B cell (primary cell): ENCODE measurements around the gene LAYN. TPM values are rescaled to one million over a fixed set of nuclear protein-coding genes. Genes with fewer than 3 reads are reported as not detected.

Experiments used
- ATAC-seq: fragments of 200-7000 bp; cut with Tn5 transposase; one replicate; pipeline ENCODE4 v1.10.0; 2021; ENCODE audit warnings: low read depth, mild to moderate bottlenecking, moderate number of reproducible peaks, moderate library complexity
- CTCF ChIA-PET: fragments of 350-600 bp; sonication (Branson Sonifier 250); formaldehyde crosslinking; loops from one replicate; lab custom pipeline; 2021; ENCODE audit warnings: antibody characterized with exemption, inconsistent platforms; lab: Charles Lee
- POLR2A ChIA-PET: fragments of 350-600 bp; sonication (Branson Sonifier 250); formaldehyde crosslinking; loops from one replicate; lab custom pipeline; 2021; ENCODE audit warnings: antibody characterized with exemption; lab: Charles Lee
- DNase-seq: peaks from one replicate; pipeline ENCODE4 v3.0.0; 2013
- H2AFZ ChIP-seq: 2 replicates; pipeline ENCODE4 v1.6.1; 2012; ENCODE audit warnings: mild to moderate bottlenecking, low read depth, low read length; ENCODE audit not compliant: insufficient read depth, poor library complexity, severe bottlenecking
- H3K27ac ChIP-seq, 2 donors: 1 replicate in 1 of 2; 2 replicates in 1 of 2; pipeline ENCODE4 v1.5.1; 2012 to 2013; ENCODE audit warnings: low read length in 2 of 2, mild to moderate bottlenecking in 2 of 2, moderate library complexity in 1 of 2
- H3K27me3 ChIP-seq, 4 experiments: fragments of 200-600 bp in 1 of 4; sonication (generic) in 1 of 4; replicated peaks in 1 of 4; 1 replicate in 2 of 4; 2 replicates in 2 of 4; pipeline versions ENCODE4 v1.6.1 to v1.7.0; 2013 to 2016; ENCODE audit warnings: low read length in 3 of 4, mild to moderate bottlenecking in 2 of 4, mixed read lengths in 1 of 4, moderate library complexity in 1 of 4; ENCODE audit not compliant: insufficient read depth in 4 of 4, control insufficient read depth in 3 of 4; ENCODE audit errors: control extremely low read depth in 1 of 4
- H3K36me3 ChIP-seq, 2 experiments: replicated peaks in 1 of 2; 1 replicate in 1 of 2; 2 replicates in 1 of 2; pipeline versions ENCODE4 v1.6.1 to v1.7.1; 2013; ENCODE audit warnings: low read length in 1 of 2; ENCODE audit not compliant: insufficient read depth in 2 of 2, control insufficient read depth in 1 of 2; ENCODE audit errors: control extremely low read depth in 1 of 2, extremely low read depth in 1 of 2
- H3K4me1 ChIP-seq, 2 donors: fragments of 200-600 bp in 1 of 2; sonication (generic) in 1 of 2; 1 replicate in 1 of 2; 2 replicates in 1 of 2; pipeline versions ENCODE4 v1.5.1 to v1.6.1; 2013 to 2017; ENCODE audit warnings: low read length in 2 of 2; ENCODE audit not compliant: control insufficient read depth in 2 of 2, insufficient read depth in 2 of 2
- H3K4me2 ChIP-seq: replicated peaks from 2 replicates; pipeline ENCODE3; 2012; ENCODE audit warnings: mild to moderate bottlenecking, low read depth, low read length; ENCODE audit not compliant: poor library complexity, severe bottlenecking
- H3K4me3 ChIP-seq, 5 experiments: fragments of 200-600 bp in 1 of 5; sonication (generic) in 1 of 5; 1 replicate in 3 of 5; 2 replicates in 2 of 5; pipeline versions ENCODE4 v1.5.1 to v1.7.0; 2011 to 2016; ENCODE audit warnings: low read length in 4 of 5, mild to moderate bottlenecking in 4 of 5, low read depth in 2 of 5, control low read depth in 1 of 5, moderate library complexity in 1 of 5; ENCODE audit not compliant: insufficient read depth in 1 of 5; ENCODE audit errors: control extremely low read depth in 1 of 5, extremely low read depth in 1 of 5
- H3K79me2 ChIP-seq: fragments of 200-600 bp; sonication (generic); one replicate; pipeline ENCODE4 v1.6.0; 2016; ENCODE audit warnings: low read length; ENCODE audit not compliant: control insufficient read depth, insufficient read depth
- H3K9ac ChIP-seq: fragments of 200-600 bp; sonication (generic); 2 replicates; pipeline ENCODE4 v1.6.1; 2017; ENCODE audit warnings: mild to moderate bottlenecking, low read length, moderate library complexity
- H3K9me3 ChIP-seq, 3 donors: one replicate each; pipeline versions ENCODE4 v1.6.1 to v1.7.1; 2013; ENCODE audit warnings: low read length in 2 of 3; ENCODE audit not compliant: control insufficient read depth in 2 of 3, insufficient read depth in 1 of 3; ENCODE audit errors: control extremely low read depth in 1 of 3
- H4K20me1 ChIP-seq: 2 replicates; pipeline ENCODE4 v1.6.0; 2012; ENCODE audit warnings: mild to moderate bottlenecking, low read length; ENCODE audit not compliant: insufficient read depth, control insufficient read depth, poor library complexity, severe bottlenecking
- H3K27ac Mint-ChIP-seq: one replicate; pipeline ENCODE4 v1.8.0; 2021; ENCODE audit warnings: mixed read lengths
- H3K27me3 Mint-ChIP-seq: one replicate; pipeline ENCODE4 v1.8.0; 2021; ENCODE audit warnings: mixed read lengths
- H3K4me1 Mint-ChIP-seq: one replicate; pipeline ENCODE4 v1.8.0; 2021; ENCODE audit warnings: mixed read lengths
- H3K4me3 Mint-ChIP-seq: one replicate; pipeline ENCODE4 v1.8.0; 2021; ENCODE audit warnings: mixed read lengths
- H3K9me3 Mint-ChIP-seq: one replicate; pipeline ENCODE4 v1.8.0; 2022; ENCODE audit warnings: mixed read lengths; ENCODE audit not compliant: insufficient read depth
- CTCF ChIP-seq: fragments of 200-600 bp; IDR thresholded peaks from one replicate; pipeline ENCODE4 v1.8.0; 2022; ENCODE audit warnings: antibody characterized with exemption, mild to moderate bottlenecking
- EZH2 ChIP-seq: IDR thresholded peaks from 2 replicates; pipeline ENCODE4 v1.6.1; 2012; ENCODE audit warnings: borderline replicate concordance, low read depth, mild to moderate bottlenecking, moderate library complexity, low read length; ENCODE audit not compliant: insufficient read depth, poor library complexity, severe bottlenecking
- WGBS: methylation state at CpG from one replicate; pipeline ENCODE4 v1.1.5; 2013; ENCODE audit warnings: missing lambda C conversion rate; ENCODE audit not compliant: insufficient coverage; 5-methylcytosine and 5-hydroxymethylcytosine counted together
- intact Hi-C: fragments of 100-400 bp; cut with micrococcal nuclease; formaldehyde crosslinking; loops from one replicate; pipeline ENCODE4 v1.10.0; 2022
- polyA plus RNA-seq: library from polyadenylated mRNA; depleted of rRNA; stranded (reverse); fragments of >200 nt; gene quantifications from 2 replicates; pipeline ENCODE4 v1.2.3, GENCODE V29; 2012
- total RNA-seq, 2 donors: library from RNA; stranded (reverse); fragments of 120-200 nt in 1 of 2; gene quantifications; 1 replicate in 1 of 2; 2 replicates in 1 of 2; pipeline versions ENCODE4 v1.2.3 to v1.2.4, GENCODE V29; 2013 to 2022

LAYN gene
- total and polyA plus RNA-seq, 2 donors (not counting 1 experiment from before 2014, with no cell fraction given): not detected

DNA sequence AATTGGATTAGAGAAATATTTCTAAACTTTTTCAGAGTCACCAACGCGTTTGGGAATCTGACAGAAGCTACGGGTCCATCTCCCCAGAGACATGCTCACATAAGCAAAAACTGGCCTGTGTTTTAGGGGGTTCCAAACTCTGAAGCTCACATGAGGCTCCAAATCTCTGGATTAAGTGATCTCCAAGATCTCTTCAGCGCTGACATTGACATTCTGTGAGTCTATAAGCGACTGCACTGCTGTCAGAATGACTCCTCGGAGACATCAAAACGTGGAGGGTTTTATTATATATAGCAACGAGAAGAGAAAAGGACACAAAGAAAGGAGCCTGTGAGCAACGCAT is 61.1 kb downstream of the LAYN start:
- H2AFZ ChIP-seq: peak overlapping the region; percentile 77
- no peaks in the 10 kb centered on the region for H3K9me3 ChIP-seq
- Mint-ChIP-seq H3K9me3 (no peaks in the 10 kb centered on the region), H3K4me3 (peak overlapping the region; percentile 98), H3K27ac (peak overlapping the region; percentile 93), H3K4me1 (peaks cover 18% of the 10 kb centered on the region), H3K27me3 (no peaks in the 10 kb centered on the region)
- ATAC-seq: no peak
- H3K79me2 ChIP-seq: peaks cover 31% of the 10 kb centered on the region
- H3K36me3 ChIP-seq: no peaks in the 10 kb centered on the region
- TF ChIP-seq EZH2 (no peak), CTCF (no peak)
- peak overlapping the region; percentile 69 for H3K9ac ChIP-seq
- peaks cover 14 to 21% of the 10 kb centered on the region in 2 donors for H3K4me1 ChIP-seq
- ChIA-PET CTCF (interaction anchor here (0.6 to 2.3 kb wide), 5 partner anchors 14 to 240 kb away, joined by 3 to 17 read pairs (median 5); no protein-coding TSS in a partner anchor), POLR2A (interaction anchor here (1.3 to 1.5 kb wide), 2 partner anchors 175 to 269 kb away, joined by 3 to 5 read pairs; partner anchors contain the start of gene ALG9)
- H3K4me2 ChIP-seq: peak overlapping the region; percentile 76
- peaks cover 10% of the 10 kb centered on the region for H4K20me1 ChIP-seq
- H3K27me3 ChIP-seq: no peaks in the 10 kb centered on the region
- H3K4me3 ChIP-seq: peak overlapping the region; percentile 51 to 96 (median 88)
- intact Hi-C loops: loop anchor here (5.0 kb wide), 2 partner anchors 224 to 1304 kb away; partner anchors contain the start of genes POU2AF1 and RDX
- WGBS: 7% methylated on average over 7 of the region's 9 CpGs
- peak overlapping the region; percentile 61 to 68 for H3K27ac ChIP-seq
- DNase-seq: no peak
